KMS-11 (cell line): ENCODE results near the gene MLEC.

Source experiments
- H2AFZ ChIP-seq: fragments of 200-600 bp; sonication (generic); 2 replicates; pipeline ENCODE4 v1.6.1; 2016; ENCODE audit warnings: antibody characterized with exemption, mixed run types, low read depth
- H3K27ac ChIP-seq: fragments of 200-600 bp; sonication (generic); 2 replicates; pipeline ENCODE4 v1.6.1; 2016; ENCODE audit warnings: mild to moderate bottlenecking, mixed run types
- H3K27me3 ChIP-seq: fragments of 200-600 bp; sonication (generic); 2 replicates; pipeline ENCODE4 v1.6.1; 2017; ENCODE audit warnings: mild to moderate bottlenecking, low read depth, mixed run types, moderate library complexity; ENCODE audit not compliant: insufficient read depth
- H3K36me3 ChIP-seq: fragments of 200-600 bp; sonication (generic); 2 replicates; pipeline ENCODE4 v1.6.1; 2017; ENCODE audit warnings: mild to moderate bottlenecking, mixed run types; ENCODE audit not compliant: insufficient read depth
- H3K4me1 ChIP-seq: fragments of 200-600 bp; sonication (generic); 2 replicates; pipeline ENCODE4 v1.6.1; 2016; ENCODE audit warnings: mild to moderate bottlenecking, low read depth, mixed run types; ENCODE audit not compliant: poor library complexity, severe bottlenecking
- H3K4me2 ChIP-seq: fragments of 200-600 bp; sonication (generic); 2 replicates; pipeline ENCODE4 v1.7.0; 2016; ENCODE audit warnings: mild to moderate bottlenecking, mixed run types
- H3K4me3 ChIP-seq: fragments of 200-600 bp; sonication (generic); IDR thresholded peaks from 2 replicates; pipeline ENCODE4 v1.6.1; 2017; ENCODE audit warnings: low read depth, low read length, mixed read lengths; ENCODE audit not compliant: insufficient read depth
- H3K79me2 ChIP-seq: fragments of 200-600 bp; sonication (generic); 2 replicates; pipeline ENCODE4 v1.6.1; 2016; ENCODE audit warnings: low read depth, mixed run types; ENCODE audit not compliant: insufficient read depth
- H3K9ac ChIP-seq: fragments of 200-600 bp; sonication (generic); 2 replicates; pipeline ENCODE4 v1.6.1; 2016; ENCODE audit warnings: mild to moderate bottlenecking, mixed run types
- H4K20me1 ChIP-seq: fragments of 200-600 bp; sonication (generic); 2 replicates; pipeline ENCODE4 v1.6.1; 2016; ENCODE audit warnings: mild to moderate bottlenecking, mixed run types; ENCODE audit not compliant: insufficient read depth
- TF ChIP-seq, protein P1 (sequence below): fragments of 200-600 bp; sonication (generic); conservative IDR thresholded peaks from 2 replicates; pipeline ENCODE4 v1.6.1; 2017; ENCODE audit warnings: low read depth, mild to moderate bottlenecking, antibody characterized with exemption, low read length, moderate library complexity, mixed read lengths

The MLEC gene

DNA sequence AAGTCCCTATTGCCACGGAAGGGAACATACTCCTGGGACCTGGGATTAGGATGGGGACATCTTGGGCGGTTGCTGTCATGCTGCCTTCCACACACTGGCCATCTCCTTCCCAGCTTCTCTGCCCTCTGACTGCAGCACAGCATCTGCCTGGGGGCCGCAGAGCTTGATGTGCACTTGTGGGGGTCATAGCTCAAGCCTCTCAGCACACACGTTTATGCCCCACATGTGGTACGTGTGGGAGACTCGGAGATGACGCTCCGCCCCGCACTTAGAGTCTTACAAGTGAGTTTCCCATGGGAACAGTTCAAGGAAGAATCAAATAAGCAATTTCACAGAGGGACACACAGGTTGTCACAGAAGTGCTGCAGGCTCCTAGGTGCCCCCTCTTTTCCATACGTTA is 47.3 kb downstream of the MLEC start:
- no peaks in the 10 kb centered on the region for H3K27me3 ChIP-seq
- H2AFZ ChIP-seq = no peak overlapping the region
- no peak overlapping the region for H3K27ac ChIP-seq
- TF ChIP-seq, protein P1, sequence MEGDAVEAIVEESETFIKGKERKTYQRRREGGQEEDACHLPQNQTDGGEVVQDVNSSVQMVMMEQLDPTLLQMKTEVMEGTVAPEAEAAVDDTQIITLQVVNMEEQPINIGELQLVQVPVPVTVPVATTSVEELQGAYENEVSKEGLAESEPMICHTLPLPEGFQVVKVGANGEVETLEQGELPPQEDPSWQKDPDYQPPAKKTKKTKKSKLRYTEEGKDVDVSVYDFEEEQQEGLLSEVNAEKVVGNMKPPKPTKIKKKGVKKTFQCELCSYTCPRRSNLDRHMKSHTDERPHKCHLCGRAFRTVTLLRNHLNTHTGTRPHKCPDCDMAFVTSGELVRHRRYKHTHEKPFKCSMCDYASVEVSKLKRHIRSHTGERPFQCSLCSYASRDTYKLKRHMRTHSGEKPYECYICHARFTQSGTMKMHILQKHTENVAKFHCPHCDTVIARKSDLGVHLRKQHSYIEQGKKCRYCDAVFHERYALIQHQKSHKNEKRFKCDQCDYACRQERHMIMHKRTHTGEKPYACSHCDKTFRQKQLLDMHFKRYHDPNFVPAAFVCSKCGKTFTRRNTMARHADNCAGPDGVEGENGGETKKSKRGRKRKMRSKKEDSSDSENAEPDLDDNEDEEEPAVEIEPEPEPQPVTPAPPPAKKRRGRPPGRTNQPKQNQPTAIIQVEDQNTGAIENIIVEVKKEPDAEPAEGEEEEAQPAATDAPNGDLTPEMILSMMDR = no peak
- H3K4me3 ChIP-seq = no peak overlapping the region
- no peak overlapping the region for H3K9ac ChIP-seq
- no peaks in the 10 kb centered on the region for H3K4me1 ChIP-seq
- H4K20me1 ChIP-seq = no peaks in the 10 kb centered on the region
- no peak overlapping the region for H3K4me2 ChIP-seq
- no peaks in the 10 kb centered on the region for H3K79me2 ChIP-seq
- H3K36me3 ChIP-seq = no peaks in the 10 kb centered on the region

DNA sequence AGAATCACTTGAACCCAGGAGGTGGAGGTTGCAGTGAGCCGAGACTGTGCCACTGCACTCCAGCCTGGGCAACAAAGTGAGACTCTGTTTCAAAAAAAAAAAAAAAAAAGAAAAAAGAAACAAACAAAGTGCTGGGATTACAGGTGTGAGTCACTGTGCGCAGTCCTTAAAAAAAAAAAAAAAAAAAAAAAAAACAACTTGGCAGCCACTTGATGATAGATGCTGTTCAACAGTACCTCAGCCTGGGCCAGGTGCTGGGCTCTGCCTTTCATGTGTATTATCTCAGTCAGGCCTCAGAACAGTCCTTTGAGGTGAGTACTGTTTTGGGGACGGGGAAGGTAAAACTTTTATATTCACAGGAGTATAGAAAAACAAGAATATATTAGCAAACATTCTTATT is 48.2 kb downstream of the MLEC start:
- H2AFZ ChIP-seq = no peak overlapping the region
- H3K27ac ChIP-seq = no peak overlapping the region
- no peak overlapping the region for H3K4me3 ChIP-seq
- no peaks in the 10 kb centered on the region for H4K20me1 ChIP-seq
- no peak overlapping the region for H3K9ac ChIP-seq
- TF ChIP-seq, protein P1 = no peak
- H3K79me2 ChIP-seq = no peaks in the 10 kb centered on the region
- H3K4me1 ChIP-seq = no peaks in the 10 kb centered on the region
- H3K36me3 ChIP-seq = no peaks in the 10 kb centered on the region
- no peaks in the 10 kb centered on the region for H3K27me3 ChIP-seq
- no peak overlapping the region for H3K4me2 ChIP-seq

DNA sequence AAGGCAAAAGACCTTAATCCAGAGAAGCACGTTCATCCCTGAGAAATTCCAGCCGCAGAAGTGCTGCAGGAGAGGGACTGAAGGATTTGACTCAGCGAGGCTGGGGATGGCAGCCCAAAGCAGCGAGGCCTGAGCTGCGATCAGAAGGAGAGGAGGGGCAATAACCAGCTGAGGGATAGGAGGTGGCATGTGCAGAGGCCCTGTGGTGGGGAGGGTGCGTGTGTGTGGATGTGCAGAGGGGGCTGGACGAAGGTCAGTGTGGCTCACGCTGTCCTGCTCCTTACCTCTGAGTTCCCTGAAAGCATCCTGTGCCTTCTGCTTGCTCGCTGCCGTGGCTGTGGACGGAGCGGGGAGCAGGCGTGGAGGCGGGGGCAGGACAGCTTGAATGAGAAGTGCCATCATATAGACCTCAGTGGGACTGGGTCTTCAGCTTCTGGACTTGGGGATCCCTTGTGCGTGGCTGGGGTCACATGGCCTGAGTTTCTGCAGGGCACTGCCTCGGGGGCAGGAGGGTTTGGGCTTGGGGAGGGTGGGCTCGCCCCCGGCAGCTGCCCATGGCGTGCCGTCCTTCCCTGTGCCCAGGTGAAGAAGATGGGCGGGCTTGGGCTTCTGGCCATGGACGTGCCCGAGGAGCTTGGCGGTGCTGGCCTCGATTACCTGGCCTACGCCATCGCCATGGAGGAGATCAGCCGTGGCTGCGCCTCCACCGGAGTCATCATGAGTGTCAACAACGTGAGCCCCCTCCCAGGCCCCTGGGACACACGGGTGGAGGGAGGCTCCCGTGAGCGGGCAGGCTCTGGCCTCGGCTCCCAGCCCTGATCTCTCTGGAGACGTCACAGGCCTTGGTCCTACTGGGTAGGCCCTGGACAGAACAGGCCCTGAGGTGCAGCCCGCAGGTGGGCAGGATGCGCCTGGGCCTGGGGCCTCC is 49.7 kb downstream of the MLEC start:
- TF ChIP-seq, protein P1 = no peak
- H3K79me2 ChIP-seq = no peaks in the 10 kb centered on the region
- H3K9ac ChIP-seq = no peak overlapping the region
- no peak overlapping the region for H3K27ac ChIP-seq
- H3K4me1 ChIP-seq = no peaks in the 10 kb centered on the region
- H4K20me1 ChIP-seq = no peaks in the 10 kb centered on the region
- no peak overlapping the region for H3K4me3 ChIP-seq
- H3K27me3 ChIP-seq = no peaks in the 10 kb centered on the region
- no peak overlapping the region for H3K4me2 ChIP-seq
- H2AFZ ChIP-seq = no peak overlapping the region
- H3K36me3 ChIP-seq = no peaks in the 10 kb centered on the region

DNA sequence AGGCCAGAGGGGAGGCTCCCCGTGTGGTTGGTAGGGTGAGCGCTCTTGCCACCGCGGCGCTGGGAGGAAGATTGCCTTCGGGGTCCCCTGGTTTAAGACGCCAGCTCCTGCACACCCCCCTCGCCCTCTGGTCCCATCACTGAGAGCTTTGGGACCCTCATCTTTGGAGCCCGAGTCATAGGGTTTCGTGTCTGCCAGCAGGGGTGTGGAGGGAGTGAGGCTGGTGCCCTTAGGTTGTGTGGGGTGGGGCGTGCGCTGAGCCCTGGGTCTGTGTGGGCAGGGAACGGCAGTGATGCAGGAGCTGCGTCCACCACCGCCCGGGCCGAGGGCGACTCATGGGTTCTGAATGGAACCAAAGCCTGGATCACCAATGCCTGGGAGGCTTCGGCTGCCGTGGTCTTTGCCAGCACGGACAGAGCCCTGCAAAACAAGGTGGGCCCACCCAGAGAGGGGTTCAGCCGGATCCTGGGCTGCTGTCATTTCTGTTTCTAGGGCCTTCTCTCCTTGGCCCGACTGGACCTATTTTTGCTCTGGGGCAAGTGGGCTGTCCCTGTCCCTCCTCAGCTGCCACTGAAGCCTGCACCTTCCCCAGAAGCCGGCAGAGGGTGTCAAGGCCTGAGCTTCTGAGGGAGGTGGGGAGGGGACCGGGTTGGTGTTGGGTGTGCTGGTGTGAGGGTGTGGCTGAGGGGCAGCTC is 50.8 kb downstream of the MLEC start:
- H3K79me2 ChIP-seq = no peaks in the 10 kb centered on the region
- no peak overlapping the region for H3K27ac ChIP-seq
- TF ChIP-seq, protein P1 = 0 out of 2 replicates have a peak, but pooled peaks have one; percentile 16
- no peak overlapping the region for H3K4me2 ChIP-seq
- no peaks in the 10 kb centered on the region for H3K4me1 ChIP-seq
- no peaks in the 10 kb centered on the region for H4K20me1 ChIP-seq
- no peaks in the 10 kb centered on the region for H3K27me3 ChIP-seq
- H2AFZ ChIP-seq = no peak overlapping the region
- no peak overlapping the region for H3K4me3 ChIP-seq
- no peak overlapping the region for H3K9ac ChIP-seq
- no peaks in the 10 kb centered on the region for H3K36me3 ChIP-seq
